Measurements from ENCODE around the gene NEU2. TPM values are rescaled to one million over a fixed set of nuclear protein-coding genes. Genes with fewer than 3 reads are reported as not detected.
A peak's percentile ranks its signal among the peaks of the same experiment; 100 is the strongest.

NEU2 gene
- total and polyA plus RNA-seq, 2 of the 13 experiments (the other 11 are each of a cell fraction or from before 2014, with no cell fraction given): not detected

DNA sequence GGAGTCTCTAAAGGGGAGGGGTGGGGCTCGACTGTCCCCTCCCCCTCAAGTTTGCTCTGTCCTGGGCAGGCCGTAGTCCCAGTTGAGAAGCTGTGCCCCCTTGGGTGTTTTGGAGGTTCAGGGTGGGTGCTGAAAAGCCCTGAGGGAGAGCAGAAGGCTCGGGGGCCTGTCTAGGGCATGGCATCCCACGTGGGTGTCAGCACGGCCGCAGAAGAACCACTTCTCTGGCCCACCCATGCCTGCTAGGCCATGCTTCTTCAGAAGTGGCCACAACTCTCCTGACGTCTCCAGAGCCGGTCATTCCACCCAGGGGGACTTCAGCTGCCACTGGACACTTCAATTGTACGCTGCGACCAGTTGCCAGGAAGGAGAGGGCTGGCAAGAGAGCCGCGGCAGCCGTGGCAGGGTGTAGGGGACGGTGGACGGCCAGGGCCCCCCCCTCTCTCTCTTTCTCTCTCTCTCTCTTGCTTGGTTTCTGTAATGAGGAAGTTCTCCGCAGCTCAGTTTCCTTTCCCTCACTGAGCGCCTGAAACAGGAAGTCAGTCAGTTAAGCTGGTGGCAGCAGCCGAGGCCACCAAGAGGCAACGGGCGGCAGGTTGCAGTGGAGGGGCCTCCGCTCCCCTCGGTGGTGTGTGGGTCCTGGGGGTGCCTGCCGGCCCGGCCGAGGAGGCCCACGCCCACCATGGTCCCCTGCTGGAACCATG, 27.5 kb downstream of the NEU2 start, which contains the start of gene INPP5D (continued):
- TF ChIP-seq ZNF605 (CRISPR knock-in tag; IDR thresholded peaks at IDR 0.05) (0 out of 2 replicates have a peak, but pooled peaks have one; percentile 19), ARNT2 (CRISPR knock-in tag; IDR thresholded peaks at IDR 0.05; ENCODE audit: low read depth) (peak; percentile 71; the same call in 1 of the 2 replicates), ZNF768 (CRISPR knock-in tag; IDR thresholded peaks at IDR 0.05) (no peak), GTF3A (CRISPR knock-in tag; conservative IDR thresholded peaks at IDR 0.05) (no peak; the same call in 1 of the 2 replicates), RXRA (CRISPR knock-in tag; IDR thresholded peaks at IDR 0.05) (peak; percentile 73; the same call in 1 of the 2 replicates), ZMYM2 (CRISPR knock-in tag; IDR thresholded peaks at IDR 0.05) (no peak), TCF7 (IDR thresholded peaks at IDR 0.05; ENCODE audit: low read depth) (no peak), PAWR (CRISPR knock-in tag; IDR thresholded peaks at IDR 0.05; ENCODE audit: borderline replicate concordance) (no peak), ZNF703 (CRISPR knock-in tag; IDR thresholded peaks at IDR 0.05; ENCODE audit: borderline replicate concordance) (0 out of 2 replicates have a peak, but pooled peaks have one; percentile 54), KAT7 (CRISPR knock-in tag; IDR thresholded peaks at IDR 0.05; ENCODE audit: borderline replicate concordance) (peak; percentile 62; the same call in 1 of the 2 replicates), ZNF878 (CRISPR knock-in tag; IDR thresholded peaks at IDR 0.05) (no peak), ZKSCAN8 (CRISPR knock-in tag; IDR thresholded peaks at IDR 0.05; ENCODE audit: borderline replicate concordance) (peak; percentile 52; the same call in 1 of the 2 replicates), ISL2 (CRISPR knock-in tag; IDR thresholded peaks at IDR 0.05) (no peak), CENPT (CRISPR knock-in tag; IDR thresholded peaks at IDR 0.05; ENCODE audit: low read depth) (peak; percentile 23; the same call in 1 of the 2 replicates)
- TF ChIP-seq, protein P1, sequence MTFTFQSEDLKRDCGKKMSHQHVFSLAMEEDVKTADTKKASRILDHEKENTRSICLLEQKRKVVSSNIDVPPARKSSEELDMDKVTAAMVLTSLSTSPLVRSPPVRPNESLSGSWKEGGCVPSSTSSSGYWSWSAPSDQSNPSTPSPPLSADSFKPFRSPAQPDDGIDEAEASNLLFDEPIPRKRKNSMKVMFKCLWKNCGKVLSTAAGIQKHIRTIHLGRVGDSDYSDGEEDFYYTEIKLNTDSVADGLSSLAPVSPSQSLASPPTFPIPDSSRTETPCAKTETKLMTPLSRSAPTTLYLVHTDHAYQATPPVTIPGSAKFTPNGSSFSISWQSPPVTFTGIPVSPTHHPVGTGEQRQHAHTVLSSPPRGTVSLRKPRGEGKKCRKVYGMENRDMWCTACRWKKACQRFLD (CRISPR knock-in tag; IDR thresholded peaks at IDR 0.05; ENCODE audit: borderline replicate concordance): peak; percentile 61
- TF ChIP-seq, protein P2, sequence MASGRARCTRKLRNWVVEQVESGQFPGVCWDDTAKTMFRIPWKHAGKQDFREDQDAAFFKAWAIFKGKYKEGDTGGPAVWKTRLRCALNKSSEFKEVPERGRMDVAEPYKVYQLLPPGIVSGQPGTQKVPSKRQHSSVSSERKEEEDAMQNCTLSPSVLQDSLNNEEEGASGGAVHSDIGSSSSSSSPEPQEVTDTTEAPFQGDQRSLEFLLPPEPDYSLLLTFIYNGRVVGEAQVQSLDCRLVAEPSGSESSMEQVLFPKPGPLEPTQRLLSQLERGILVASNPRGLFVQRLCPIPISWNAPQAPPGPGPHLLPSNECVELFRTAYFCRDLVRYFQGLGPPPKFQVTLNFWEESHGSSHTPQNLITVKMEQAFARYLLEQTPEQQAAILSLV (CRISPR knock-in tag; IDR thresholded peaks at IDR 0.05; ENCODE audit: borderline replicate concordance): 0 out of 2 replicates have a peak, but pooled peaks have one; percentile 32
- TF ChIP-seq, protein P3, sequence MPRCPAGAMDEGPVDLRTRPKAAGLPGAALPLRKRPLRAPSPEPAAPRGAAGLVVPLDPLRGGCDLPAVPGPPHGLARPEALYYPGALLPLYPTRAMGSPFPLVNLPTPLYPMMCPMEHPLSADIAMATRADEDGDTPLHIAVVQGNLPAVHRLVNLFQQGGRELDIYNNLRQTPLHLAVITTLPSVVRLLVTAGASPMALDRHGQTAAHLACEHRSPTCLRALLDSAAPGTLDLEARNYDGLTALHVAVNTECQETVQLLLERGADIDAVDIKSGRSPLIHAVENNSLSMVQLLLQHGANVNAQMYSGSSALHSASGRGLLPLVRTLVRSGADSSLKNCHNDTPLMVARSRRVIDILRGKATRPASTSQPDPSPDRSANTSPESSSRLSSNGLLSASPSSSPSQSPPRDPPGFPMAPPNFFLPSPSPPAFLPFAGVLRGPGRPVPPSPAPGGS (CRISPR knock-in tag; IDR thresholded peaks at IDR 0.05): peak; percentile 3; the same call in 1 of the 2 replicates
- TF ChIP-seq, protein P4, sequence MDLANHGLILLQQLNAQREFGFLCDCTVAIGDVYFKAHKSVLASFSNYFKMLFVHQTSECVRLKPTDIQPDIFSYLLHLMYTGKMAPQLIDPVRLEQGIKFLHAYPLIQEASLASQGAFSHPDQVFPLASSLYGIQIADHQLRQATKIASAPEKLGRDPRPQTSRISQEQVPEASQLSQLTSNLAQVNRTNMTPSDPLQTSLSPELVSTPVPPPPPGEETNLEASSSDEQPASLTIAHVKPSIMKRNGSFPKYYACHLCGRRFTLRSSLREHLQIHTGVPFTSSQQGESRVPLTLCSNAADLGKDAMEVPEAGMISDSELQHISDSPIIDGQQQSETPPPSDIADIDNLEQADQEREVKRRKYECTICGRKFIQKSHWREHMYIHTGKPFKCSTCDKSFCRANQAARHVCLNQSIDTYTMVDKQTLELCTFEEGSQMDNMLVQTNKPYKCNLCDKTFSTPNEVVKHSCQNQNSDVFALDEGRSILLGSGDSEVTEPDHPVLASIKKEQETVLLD (CRISPR knock-in tag; IDR thresholded peaks at IDR 0.05; ENCODE audit: low read depth): no peak
- TF ChIP-seq, protein P5, sequence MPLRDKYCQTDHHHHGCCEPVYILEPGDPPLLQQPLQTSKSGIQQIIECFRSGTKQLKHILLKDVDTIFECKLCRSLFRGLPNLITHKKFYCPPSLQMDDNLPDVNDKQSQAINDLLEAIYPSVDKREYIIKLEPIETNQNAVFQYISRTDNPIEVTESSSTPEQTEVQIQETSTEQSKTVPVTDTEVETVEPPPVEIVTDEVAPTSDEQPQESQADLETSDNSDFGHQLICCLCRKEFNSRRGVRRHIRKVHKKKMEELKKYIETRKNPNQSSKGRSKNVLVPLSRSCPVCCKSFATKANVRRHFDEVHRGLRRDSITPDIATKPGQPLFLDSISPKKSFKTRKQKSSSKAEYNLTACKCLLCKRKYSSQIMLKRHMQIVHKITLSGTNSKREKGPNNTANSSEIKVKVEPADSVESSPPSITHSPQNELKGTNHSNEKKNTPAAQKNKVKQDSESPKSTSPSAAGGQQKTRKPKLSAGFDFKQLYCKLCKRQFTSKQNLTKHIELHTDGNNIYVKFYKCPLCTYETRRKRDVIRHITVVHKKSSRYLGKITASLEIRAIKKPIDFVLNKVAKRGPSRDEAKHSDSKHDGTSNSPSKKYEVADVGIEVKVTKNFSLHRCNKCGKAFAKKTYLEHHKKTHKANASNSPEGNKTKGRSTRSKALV (CRISPR knock-in tag; IDR thresholded peaks at IDR 0.05): peak; percentile 65

Data from HepG2 (cell line).